ENCODE data around the gene DHRS7B.

DNA sequence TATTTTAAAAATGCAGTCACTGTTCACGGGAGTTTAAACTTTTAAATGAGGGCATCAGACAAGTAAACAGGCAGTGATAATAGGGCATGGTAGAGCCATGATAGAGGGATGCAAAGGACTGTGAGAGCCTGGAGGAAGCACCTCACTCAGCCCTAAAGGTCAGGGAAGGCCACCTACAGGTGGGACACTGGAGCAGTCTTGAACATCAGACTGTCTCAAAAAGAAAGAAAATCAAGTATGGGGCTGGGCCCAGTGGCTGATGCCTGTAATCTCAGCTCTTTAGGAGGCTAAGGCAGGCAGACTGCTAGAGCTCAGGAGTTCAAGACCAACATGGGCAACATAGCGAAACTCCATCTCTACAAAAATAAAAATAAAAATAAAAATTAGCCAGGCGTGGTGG, 31.0 kb upstream of the DHRS7B start:
- TF ChIP-seq MIER2 (CRISPR knock-in tag; IDR thresholded peaks at IDR 0.05) (no peak), MAZ (IDR thresholded peaks at IDR 0.05; ENCODE audit: borderline replicate concordance, low read depth, low read length) (no peak), MAZ (CRISPR knock-in tag; IDR thresholded peaks at IDR 0.05; ENCODE audit: low read depth) (no peak), NBN (conservative IDR thresholded peaks at IDR 0.05) (no peak), ZNF292 (CRISPR knock-in tag; IDR thresholded peaks at IDR 0.05; ENCODE audit: borderline replicate concordance, low read depth) (no peak), CTCF (CRISPR knock-in tag; IDR thresholded peaks at IDR 0.05) (no peak)
